Erythroblast (primary cell): ENCODE results near the gene HDAC5.
"Not testable (repeated sequence)": the region's sequence is repeated elsewhere in the genome, so short reads cannot be mapped to it uniquely, and the experiment has no call there.

ENCODE experiments used
- DNase-seq, 2 experiments: peaks; one replicate each; lab custom pipeline; 2025; lab: John Stamatoyannopoulos, UW
- GATA1 ChIP-seq: IDR thresholded peaks from 2 replicates; pipeline ENCODE4 v1.6.1; 2011; ENCODE audit warnings: low read depth, mild to moderate bottlenecking, control low read depth, low read length, moderate library complexity
- POLR2A ChIP-seq: IDR thresholded peaks from 2 replicates; pipeline ENCODE4 v1.6.1; 2011; ENCODE audit warnings: mild to moderate bottlenecking, low read length

The HDAC5 gene

DNA sequence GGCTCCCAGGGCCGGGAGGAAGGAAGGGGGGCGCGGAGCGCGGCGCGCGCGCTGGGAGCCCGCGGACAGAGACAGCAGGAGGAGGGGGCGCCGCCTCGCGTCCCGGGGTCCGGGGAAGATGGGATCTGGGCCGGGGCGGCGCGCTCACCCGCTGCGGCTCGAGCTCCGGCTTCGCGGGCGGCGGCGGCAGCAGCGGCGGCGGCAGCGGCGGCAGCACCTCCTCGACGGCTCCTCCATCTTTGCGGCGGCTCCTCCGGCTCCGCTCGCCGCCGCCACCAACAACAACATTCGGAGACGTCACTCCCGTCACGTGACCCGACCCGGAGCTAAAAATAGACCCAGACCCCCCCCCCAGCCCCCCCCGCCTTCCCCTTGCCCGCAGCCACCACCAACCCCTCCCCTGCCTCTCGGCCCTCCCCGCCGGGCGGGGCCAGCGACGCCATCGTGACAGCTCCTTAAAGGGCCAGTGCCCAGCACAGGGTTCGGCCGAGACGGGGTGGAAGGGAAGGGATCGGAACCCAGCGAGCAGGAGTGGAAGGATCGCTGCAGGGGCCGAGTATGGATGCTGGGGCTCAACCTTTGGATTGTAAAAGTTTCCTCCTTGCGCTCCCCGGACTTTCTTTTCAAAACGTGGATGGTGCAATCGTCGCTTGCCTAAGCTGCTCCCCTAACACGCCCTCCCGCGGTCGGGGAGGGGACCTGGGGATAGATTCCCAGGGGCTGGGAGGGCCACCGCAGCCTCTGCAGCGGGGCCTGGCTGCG is at the start of gene HDAC5:
Gene HDAC5, minus strand, starts transcription at position 286 of the 762 bp plus-strand sequence. CDS start 6,126 bp downstream, outside the sequence.
- TF ChIP-seq POLR2A: peak; percentile 40
- no peak for TF ChIP-seq GATA1
- peak; percentile 93 to 96 for DNase-seq

DNA sequence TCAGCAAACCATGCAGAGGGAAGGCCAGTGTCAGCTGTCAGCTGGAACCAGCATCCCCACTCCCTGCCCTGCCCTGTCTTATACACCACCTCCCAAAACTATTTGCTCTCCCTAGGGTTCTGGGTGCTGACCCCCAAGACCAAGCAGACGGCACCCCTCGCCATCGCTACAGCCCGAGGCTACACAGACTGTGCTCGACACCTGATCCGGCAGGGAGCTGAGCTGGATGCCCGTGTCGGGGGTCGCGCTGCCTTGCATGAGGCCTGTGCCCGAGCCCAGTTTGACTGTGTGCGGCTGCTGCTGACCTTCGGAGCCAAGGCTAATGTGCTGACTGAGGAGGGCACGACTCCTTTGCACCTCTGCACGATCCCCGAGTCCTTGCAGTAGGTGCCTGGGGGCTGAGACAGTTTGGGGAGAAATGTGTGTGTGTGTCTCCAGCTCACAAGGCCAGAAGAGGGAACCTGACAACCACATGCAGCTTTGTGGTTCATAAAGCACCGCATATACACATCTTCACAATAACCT is 48.6 kb upstream of the HDAC5 start:
- DNase-seq: no peak

DNA sequence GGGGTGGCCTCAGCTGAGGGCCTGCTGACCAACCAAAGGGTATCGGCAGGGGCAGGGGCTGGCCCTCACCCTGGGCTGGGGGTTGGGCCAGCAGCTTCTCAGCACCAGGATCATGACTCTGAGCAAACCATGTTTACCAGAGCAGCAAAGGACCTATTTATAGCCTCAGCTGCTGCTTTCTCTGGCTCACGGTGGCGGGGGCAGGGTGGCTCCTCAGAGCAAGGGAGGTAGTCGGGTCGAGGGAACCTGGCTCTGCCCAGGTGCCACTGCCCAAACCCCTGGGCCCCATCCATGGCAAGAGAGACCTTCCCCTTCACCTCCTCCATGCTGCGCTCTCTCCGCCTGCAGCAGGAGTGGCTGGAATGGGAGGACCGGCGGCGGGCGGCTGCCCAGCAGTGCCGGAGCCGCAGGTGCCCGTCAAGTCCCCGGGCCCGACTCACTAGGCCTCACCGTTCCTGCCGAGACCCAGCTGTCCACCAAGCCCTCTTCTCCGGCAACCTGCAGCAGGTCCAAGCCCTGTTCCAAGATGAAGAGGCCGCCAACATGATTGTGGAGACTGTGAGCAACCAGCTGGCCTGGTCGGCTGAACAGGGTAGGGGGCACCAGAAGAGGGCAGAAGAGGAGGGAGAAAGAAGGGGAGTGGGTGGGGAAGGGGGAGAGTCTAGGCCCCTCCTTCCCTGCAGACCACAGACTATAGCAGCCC is 47.2 kb upstream of the HDAC5 start, which contains the start of gene ASB16:
Gene ASB16, plus strand, starts transcription at position 206 of the 703 bp plus-strand sequence. Its CDS starts 86 bp downstream, at position 292.
- TF ChIP-seq GATA1 (no peak), POLR2A (no peak)
- no peak for DNase-seq

More for the DNA sequence above, 48.6 kb upstream of the HDAC5 start:
- TF ChIP-seq POLR2A (no peak), GATA1 (no peak)

DNA sequence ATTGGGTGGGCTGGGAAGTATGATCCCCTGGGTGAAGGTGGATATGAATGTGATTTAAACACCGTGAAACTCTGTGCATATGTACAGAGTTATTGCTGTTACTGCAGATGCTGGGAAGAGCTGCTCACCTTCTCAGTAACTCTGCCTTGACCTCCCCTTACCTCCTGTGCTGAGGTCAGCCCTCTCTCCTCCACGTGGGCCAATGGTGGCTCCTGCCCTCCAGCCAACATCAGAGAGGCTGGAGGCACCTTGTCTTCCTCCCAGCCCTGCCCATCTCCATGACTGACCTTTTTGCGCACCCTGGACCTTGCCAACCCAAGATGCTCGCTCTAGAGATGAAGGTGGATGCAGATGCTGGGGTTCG is 46.7 kb upstream of the HDAC5 start:
- no peak for DNase-seq
- no peak for TF ChIP-seq POLR2A
- no peak for TF ChIP-seq GATA1

DNA sequence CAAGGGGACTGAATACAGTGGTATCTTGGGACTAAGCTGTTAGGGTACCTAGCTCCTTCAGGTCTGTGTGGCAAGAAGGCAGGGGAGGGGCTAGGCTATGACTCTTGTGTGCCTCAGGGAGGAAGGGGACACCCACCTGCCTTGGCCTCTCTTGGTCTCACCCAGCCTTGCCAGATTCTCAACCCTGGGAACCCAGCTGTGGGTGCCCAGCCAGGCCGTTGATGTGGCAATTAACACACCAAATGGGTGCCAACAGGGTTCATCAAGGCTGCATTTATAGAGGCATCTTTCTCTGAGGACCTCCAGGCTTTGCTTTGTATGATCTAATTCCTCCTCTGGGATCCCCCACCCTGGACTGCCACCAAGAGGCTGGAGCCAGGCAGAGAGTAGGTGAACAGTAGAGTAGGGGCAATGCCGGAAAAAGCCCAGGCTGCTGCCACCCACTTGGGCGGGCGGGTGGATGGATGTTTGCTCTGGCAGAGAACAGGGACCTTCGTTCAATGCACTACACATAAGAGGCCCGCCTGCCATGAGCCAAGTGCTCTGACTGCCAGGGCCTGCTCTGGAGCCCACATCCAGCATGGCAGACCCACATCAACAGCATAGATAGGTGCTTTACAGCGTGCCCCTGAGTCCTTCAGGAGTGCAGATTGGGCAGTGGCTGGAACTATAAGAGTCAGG is 43.9 kb upstream of the HDAC5 start:
- no peak for DNase-seq
- TF ChIP-seq POLR2A: no peak
- TF ChIP-seq GATA1: no peak

DNA sequence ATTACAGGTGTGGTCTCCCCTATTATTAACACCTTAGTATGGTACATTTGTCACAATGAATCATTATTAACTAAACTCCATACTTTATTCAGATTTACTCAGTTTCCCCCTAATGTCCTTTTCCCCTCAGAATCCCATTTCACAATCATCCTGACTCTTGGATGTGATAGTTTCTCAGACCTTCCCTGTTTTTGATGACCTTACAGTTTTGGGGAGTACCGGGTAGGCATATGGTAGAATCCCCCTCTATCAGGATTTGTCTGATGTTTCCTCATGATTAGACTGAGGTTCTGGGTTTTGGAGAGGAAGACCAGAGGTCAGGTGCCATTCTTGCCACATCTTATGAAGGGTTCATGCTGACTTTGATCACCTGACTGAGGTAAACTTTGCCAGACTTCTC is 41.0 kb upstream of the HDAC5 start:
- TF ChIP-seq GATA1: no peak
- no peak for TF ChIP-seq POLR2A
- no peak for DNase-seq

DNA sequence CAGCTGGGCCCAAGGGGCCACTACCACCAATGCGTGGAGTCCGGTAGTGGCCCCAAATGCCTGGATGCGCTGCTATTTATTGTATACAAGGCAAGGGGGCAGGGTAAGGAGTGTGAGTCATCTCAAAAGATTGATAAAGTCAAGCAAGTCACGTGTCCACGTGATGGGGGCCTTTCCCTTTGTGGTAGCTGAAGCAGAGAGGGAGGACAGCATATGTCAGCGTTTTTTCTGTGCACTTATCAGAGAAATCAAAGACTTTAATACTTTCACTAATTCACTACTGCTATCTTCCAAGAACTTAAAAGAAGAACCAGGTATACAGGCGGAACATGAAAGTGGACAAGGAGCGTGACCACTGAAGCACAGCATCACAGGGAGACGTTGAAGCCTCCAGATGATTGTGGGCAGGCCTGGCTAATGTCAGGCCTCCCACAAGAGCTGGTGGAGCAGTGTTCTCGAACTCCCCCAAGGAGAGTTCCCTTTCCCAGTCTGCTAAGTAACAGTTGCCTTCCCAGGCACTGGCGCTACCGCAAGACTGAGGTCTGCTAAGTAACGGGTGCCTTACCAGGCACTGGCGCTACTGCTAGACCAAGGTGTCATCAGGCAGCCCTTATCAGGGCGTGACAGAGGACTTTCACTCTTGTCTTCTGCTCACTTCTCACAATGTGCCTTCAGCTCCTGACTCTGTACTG is 36.2 kb upstream of the HDAC5 start:
- TF ChIP-seq POLR2A: no peak
- TF ChIP-seq GATA1: no peak
- DNase-seq: peak; percentile 85 to 89

DNA sequence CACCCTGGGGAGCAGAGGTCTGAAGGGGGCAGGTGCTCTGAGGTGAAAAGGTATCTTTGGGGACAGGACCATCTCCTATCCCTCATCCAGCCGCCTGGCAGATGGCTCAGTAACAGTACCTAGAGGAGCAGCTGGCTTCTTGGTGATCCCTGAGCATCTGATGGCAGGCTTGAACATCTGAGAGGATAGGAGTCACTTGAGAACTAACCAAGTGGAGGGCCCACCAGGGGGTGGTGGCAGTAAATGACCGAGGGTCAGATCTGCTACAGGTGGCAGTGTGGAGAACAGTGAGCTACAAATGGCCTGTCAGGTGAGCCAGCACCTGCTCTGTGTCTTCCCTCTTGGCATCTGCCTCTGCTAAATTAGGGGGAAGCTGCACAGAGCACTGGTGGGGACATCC is 32.0 kb upstream of the HDAC5 start:
- TF ChIP-seq GATA1 (no peak), POLR2A (no peak)
- no peak for DNase-seq

DNA sequence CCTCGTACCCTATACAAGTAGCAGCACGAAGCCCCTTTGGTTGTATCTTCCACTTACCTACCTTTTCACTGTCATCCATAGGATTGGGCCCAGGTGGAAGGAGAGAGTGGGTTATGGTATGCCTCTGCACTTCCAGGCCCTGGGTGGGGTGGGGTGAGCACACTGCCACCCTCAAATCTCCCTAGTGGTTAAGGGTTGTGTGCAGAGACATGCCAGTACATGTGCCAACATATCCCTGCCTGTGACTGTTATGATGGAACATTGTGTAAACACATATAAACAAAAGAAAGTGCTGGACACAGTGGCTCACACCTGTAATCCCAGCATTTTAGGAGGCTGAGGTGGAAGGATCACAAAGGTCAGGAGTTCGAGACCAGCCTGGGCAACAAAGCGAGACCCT is 29.4 kb upstream of the HDAC5 start:
- DNase-seq: no peak
- no peak for TF ChIP-seq GATA1
- no peak for TF ChIP-seq POLR2A

DNA sequence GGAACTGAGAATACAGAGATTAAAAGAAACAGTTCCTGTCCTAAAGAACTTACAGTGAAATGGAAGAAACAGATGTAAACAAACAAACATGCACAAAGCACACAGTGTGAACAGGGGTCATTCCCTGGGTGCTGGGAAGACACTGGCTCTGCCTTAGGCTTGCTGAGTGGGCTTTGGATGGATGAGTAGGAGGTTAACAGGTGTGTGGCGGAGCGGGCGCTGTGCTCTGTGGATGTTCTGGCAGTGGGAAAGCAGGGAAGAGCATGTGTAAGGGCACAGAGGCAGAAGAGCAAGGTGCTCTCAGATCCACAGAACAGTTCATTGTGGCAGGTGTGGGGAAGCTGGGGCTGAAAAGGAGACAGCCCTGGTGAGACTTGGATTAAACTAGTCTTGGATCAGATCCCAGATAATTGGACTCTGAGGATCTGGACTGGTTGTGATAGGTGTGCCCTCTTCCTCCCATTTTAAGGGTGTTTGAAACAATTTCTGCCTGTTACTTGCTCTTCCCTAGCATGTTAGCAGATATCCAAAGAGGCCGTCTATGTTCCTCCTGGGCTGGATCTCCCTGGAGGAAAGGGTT is 26.4 kb upstream of the HDAC5 start:
- TF ChIP-seq POLR2A (no peak), GATA1 (no peak)
- DNase-seq: no peak

DNA sequence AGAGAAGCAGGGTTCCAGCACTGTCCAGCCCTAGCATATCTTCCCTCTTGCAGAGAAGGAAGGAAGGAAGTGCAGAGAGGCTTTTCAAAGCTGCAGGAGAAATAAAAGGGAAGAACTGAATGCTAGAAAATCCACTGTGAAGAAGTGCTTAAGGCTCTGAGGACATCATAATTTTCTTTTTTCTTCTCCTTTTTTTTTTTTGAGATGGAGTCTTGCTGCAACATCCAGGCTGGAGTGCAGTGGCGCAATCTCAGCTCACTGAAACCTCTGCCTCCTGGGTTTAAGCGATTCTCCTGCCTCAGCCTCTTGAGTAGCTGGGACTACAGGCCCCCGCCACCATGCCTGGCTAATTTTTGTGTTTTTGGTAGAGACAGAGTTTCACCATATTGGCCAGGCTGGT is 25.6 kb upstream of the HDAC5 start:
- DNase-seq: not testable (repeated sequence)

DNA sequence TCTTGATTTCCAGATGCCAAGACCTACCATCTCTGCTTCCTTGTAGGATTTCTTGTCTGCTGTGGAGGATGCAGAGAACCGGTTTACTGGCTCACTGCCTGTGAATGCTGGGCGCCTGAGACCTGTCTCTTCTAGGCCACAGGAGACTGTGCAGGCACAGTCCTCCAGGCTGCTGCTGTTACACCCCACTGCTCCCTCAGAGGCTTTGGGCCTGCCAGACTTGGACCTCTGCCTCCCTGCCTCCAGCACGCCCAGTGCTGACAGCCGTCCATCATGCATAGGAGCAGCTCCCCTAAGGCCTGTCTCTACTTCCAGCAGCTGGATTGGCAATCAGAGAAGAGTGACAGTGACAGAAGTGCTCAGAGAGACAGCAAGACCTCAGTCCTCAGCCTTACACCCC is 24.4 kb upstream of the HDAC5 start:
- TF ChIP-seq POLR2A: no peak
- no peak for TF ChIP-seq GATA1
- DNase-seq: no peak

DNA sequence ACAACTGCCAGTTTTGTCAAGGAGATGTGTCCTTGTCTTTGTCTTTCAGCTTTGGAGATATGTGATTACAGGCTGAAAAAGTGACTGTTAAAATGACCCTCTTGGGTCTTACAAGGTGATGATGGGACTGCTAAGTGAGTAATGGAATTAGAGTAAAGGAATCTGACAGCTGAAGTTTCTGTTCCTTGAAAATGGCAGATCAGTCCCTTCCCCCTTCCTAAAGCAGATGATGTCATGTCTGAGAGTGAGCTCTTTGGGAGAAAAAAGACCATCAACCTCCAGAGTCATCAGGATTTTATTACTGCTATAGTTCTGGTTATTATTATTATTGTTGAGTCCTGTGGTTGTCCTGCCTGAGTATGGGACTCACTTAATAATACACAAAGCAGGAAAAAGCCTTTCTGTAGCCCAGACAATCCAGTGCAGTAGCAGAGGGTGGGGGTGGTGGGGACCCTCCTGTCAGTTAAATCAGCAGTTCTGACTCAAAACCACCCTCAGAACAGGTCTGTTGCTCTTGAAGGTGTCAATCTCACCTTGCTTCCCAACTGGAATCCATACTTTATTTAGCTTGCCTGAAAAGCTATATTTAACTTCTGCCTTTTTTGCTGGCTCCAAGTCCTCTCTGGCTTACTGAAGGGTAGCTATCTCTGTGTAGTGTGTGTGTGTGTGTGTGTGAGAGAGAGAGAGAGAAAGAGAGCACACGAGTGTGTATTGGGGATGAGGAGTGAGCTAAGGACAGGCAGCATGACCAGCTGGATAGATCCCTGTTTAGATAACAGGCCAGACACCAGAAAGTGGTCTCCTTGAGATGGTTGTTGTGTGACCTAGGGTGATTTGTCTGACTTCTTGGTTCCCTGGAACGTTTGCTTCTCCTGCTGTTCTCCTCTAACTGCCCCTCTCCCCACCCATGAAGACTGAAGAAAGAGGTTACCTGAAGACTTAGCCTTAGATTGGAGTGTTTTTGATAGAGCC is 23.2 kb upstream of the HDAC5 start:
- DNase-seq: peak in 1 of 2 experiments; percentile 24
- TF ChIP-seq POLR2A: no peak
- TF ChIP-seq GATA1: no peak
